ELR (cell line): Measurements from ENCODE around the gene LRRC27.
A peak's percentile ranks its signal among the peaks of the same experiment; 100 is the strongest.

Experiments used
- DNase-seq: peaks from one replicate; pipeline ENCODE4 v3.0.0-alpha.2; 2015; ENCODE audit warnings: low read depth

The LRRC27 gene

DNA sequence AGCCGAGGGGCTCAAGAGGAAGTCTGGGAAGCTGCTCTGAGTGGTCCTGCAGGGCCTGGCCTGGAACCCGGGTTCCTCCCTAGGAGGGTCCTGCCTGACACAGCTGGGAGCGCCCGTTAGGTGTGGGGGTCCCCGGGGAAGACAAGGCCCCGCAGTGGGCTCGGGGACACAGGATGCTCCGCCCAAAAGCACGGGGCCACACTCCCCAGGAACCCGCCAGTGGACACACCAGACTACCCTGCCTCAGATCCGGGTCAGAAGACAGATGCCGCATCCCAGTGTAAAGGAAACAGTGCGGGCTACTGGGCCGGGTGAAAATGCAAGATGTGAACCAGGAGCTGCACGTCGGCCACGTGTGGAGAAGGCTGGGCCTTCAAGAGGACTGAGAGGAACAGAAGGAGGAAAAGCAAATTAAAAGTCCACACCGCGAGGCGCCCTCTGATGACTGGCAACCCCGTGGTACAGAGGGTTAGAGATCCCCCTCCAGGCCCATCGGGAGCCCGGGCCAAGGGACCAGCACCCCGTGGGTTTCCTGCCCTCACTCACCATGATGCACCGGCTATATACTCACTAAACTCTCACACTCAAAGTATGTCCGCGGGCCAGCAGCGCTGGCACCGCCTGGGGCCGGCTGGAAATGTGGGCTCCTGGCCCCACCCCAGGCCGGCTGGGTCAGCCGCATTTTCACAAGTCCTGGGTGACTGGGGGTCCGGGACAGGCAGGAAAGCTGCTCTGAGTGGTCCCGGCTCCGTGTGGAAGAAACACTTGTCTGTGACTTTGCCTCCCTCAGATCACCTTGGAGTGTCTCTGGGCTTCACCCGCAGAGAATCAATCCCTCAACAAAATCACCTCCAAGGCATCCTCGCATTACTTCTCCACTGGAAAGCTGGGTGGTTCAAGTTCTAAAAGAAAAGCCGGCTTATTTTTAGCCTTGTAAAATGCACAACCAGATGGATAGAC lies 30.3 kb upstream of the LRRC27 start:
- no peak for DNase-seq

DNA sequence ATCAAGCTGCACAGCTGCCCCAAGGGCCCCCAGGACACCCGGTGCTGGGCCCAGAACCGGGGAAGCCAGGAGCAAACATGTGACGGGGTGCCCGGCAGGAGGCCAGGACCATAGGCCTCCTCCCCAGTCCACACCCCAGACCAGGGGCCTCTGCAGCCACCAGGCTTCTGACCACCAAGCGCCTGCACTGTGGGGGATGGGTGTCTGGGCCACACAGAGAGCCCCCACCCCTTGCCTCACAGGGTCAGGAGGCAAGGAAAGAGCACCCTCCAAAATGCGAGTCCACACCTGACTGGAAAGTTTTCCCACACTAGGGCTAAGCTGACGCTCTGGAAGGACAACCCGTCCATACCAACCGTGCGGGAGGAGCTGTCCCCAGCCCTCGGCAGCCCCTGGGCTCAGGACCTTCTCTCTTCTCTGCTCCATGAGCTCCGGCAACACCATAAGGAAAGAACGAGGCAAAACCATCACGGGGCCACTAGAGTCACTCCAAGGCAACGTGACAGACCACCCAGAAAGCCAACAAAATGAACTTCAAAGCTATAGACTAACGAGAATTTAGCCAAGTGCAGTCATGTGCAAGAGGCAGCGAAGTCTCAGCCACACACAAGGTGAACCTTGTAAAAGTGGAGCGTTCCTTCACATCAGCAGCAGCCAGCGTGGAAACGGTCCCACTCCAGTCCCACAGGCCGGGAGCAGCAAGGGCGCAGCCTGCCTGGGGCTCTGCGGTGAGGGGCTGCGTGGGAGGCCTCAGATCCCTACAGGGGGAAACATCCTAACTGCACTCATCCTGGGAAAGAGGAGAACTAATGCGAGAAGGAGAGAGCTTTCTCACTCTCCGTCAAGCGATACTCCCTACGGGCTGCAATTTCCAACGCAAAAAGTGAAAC lies 29.3 kb upstream of the LRRC27 start:
- no peak for DNase-seq

DNA sequence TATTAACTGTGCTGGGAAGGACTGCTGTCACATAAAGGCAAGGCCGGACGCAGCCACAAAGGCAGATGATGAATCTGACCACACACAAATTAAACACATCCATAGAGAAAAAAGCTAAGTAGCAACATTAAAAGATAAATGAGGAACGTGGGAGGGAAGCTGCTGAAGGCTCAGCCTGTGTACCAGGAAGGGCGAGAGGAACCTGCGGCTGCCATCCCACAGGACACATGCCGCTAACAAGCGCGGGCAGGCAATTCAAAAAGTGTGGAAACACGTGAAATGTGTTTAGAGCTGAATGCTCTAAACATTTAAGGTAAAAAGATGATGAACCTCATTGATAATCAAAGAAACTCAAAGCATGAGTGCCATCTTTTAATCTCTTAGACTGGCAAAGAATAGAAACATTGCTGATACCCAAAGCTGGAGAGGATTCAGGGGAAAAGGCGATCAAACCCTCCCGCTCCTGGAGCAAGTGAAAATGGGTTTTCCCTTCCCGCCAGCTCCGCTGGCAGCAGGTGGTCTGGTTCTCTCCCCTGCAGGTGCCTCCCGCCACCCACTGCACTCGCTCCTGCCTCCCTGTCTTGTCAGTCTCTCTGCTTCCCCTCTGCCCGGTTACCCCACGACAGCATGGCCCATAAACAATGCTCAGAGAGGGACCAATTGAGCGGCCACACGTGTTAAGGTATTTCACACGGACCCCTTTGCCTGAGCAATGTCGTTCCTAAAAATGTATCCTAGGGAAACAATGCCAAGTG lies 28.5 kb upstream of the LRRC27 start:
- DNase-seq, result no peak

DNA sequence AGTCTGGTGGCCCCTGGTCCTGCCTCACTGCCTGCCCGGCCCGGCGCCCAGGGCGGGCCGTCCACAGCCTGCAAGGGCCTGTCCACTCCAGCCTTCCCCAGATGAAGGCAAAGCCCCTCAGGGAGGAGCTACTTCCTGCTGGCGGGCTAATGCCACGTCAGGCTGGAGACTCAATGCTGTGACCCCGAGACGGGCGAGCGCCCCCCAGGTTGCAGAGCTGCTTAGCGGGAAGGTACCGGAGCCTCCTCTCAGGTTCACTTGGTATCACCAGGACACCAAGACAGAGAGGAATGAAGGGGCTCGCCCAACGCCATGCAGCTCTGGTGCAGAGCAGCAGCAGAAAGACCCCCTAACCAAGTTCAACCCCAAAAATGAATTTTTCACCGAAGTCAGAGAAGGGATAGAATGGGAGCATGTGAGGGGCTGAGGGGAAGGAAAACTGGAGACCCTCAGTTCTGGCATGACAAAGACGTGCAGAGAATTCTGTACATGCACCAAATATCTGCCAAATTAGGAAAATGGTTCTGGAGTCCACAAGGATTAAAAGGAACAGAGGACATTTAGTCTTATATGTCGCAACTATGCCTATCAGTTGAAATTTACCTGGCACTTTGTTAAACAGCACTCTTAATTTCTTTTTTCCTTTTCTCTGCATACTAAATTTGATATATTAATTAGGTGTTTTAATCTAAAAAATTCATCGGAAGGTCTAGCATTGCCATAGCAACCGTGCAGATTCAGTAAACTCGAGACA lies 27.1 kb upstream of the LRRC27 start:
- DNase-seq, result no peak

DNA sequence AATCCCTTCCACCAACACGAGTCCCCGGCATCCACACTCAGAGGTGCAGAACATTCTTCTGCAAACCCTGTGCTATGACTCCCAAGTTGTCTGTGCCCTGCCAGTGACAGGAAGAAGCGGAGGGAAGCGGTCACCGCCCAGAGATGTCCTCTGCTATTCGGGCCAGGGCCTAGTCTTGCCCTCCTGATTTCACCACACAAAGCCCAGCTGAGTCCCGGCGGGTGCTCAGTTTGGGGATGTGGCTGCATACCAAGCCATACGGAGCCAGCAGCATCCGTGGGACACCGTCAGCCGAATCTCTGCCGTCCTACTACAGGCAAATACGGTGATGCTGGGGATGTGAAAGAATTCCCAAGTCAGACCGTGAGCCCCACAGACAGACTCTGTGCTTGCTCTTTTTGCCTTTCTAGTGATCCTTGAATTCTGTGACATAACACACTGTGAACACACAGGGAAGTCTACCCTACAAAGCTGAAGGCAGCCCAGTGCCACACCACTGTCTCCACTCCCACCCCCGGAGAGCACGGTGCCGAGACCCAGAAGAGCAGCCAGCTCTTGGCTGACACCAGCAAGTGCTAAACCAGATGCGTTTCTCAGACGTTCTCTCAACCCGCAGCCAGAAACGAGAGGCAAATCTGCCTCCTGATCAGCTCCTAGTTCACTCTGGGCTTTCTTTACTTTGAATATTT lies 26.2 kb upstream of the LRRC27 start:
- no peak for DNase-seq

DNA sequence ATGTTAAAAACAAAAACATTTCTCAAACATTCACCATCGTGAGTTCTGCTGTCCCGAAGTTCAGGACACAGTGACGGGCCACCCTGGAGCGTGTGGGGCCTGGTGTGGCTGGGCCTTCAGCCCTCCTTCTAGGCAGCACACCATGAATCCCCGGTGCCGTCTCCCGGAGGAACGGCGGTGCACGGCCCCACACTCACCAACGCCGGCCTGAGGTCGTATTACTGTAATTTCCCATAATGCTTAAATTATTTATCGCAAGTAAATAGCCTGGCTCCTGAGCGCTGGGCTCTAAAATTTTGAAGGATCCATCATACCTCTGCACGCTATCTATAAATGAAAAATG lies 25.7 kb upstream of the LRRC27 start:
- DNase-seq, result no peak

DNA sequence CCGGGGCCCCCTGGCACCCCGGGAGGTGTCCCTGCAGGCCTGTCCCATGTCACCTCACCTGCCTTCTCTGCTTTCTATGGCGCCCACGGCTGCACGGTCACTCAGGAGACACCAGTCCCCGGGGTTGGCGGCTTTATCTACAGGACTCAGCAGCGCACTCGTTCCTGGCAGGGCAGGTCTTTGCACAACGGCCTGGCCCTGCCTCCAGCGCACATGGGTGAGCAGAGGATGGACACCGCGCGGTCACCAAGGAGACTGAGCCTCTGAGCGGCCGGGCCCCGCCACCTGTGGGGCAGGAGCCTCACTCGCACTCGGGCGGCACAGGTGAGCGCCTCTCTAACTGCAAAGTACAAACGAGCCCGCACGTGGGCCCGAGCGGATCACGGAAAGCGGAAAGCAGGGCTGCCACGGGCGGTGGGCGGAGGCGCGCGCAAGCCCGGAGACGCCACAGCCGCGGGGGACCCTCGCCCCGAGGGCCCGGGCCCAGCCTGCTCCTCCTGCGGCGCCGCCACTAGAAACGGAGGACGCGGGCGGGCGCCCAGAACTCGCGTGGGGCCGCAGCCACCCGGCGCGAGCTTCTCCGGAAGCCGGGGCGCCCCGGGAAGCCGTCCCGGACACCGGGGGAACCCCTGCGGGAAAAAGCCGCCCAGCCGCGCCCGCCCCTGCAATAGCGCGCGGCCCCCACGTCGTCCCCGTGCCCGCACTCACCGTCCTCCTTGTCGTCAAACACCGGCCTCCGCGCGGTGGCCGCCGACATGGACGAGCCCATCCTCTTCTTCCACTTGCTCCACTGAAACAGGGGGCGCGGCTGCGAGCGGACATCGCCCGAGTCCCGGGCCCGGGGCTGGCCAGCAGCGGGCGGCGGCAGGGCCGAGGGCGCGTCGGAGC lies 24.9 kb upstream of the LRRC27 start:
- DNase-seq, result no peak

DNA sequence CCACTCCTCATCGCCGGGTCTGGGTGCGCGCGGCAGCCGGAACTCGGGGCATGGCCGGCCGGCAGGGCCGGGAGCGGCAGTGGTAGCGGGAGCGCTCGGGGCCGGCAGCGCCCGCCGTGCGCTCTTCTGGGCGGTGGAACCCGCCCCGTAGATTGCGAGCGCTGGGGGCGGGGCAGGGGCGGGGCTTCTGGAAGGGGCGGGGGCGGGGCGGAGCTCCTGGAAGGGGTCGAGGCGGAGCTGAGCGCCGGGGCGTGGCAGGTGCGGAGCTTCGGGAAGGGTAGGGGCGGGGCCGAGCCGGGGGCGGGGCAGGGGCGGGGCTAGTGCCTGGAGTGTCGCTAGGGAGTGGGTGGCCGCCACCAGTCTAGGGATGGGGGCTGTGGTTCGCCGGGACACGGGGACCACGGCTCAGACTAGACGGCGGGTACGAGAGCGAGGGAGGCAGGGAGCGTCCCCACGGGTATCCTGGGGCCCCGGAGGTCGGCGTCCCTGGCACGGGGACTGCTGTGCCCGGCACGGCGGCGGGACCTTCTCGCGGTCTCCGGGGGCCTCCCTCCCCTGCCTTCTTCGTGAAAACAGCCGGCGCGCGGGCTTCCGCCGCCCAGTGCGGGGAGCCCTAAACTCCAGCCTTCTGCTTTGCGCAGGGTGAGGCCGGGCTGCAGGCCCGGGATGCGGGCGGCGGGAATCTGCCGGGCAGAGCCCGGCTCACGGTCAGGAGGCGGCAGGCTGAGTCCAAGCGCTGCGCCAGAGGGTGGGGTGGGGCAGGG lies 24.0 kb upstream of the LRRC27 start, which contains the start of gene STK32C:
Gene STK32C (minus strand): TSS at position 128 of the 764 bp plus-strand sequence. CDS start 117 bp downstream, at position 11.
- DNase-seq, result peak; percentile 91

DNA sequence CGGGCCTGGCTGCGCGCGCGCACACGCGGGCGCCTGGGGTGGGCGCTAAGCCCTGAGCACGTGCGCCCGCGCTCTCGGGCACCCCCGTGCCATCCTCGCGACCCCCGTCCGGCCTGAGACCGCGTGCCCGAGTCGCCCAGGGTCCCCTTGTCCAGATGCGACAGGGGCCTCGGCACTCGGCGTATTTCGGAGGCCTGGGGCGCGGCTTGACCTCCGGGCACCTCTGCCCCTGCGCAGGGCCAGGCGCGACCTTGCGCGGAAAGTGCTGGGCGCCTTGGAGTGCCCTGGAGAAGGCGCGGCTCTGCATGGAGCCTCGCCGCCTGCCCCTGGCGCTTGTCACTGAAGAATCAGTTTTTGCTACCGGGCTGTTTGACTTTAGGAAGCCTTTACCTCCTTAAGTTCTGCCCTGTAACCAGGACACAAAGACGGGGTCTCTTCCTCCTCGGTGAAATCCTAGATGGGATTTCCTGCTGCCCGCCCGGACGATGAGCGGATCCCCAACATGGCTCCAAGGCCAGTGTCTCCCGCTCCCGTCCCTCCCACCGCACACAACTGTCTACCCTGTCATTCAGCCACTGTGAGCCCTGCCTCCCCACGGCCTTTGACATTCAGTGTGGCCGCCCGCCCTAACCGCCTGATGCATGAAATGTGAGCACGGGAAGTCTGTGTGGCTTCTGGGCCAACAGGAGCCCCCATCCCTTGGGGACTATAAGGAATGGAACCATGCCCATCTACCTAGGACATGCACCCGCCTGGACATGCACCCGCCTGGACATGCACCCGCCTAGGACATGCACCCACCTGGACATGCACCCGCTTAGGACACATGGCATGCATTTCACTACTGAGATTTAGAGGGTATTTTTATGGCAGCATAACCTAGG lies 23.2 kb upstream of the LRRC27 start:
- no peak for DNase-seq

DNA sequence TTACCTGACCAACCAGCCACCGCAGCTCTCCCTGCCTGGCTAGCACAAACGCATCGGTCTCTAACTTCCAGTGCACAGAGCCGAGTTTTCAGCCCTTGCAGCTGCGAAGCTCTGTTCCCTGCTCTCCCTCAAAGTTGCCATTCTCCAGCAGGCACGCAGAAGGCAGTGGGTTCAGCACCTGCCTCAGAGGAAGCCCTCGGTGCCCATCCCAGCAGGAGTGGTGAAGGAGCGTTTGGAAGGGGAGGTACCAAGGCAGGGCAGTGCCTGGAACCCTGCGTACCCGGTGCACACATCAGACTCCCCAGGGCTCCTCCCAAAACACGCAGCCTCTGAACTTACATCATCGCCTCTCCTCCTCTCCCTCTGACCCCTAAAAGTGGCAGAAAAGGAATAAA lies 22.5 kb upstream of the LRRC27 start:
- no peak for DNase-seq

DNA sequence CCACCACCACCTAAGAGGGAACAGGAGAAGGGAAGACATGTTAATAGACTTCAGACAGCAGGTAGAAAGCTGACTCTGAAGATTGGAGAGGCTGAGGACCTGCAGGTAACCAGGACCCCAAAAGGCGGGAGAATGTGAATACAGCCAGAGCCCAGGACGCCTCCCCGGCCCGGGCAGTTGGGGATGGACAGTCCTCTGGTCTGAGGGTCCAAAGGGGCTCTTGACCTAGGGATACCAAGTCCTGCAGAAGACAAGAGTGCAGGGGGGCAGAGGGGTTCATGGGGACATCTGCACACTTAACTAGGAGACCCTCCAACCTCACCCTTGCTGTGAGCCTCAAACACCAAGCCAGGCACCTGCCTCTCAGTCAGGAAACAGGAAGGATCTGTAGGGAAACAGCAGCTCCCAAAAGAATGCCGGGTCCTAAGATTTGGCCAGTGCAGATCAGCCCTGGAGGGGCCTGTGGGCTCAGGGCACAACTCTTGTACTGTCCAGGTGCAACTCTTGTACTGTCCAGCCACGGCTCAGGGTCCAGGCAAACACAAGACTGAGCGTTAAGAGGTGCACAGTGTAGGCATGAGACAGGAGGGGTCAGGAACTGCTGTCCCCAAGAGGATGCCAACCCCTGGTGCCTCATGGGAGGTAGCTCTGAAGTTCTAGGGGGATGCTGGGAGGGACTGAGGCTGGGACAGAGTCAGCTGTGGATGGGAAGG lies 22.0 kb upstream of the LRRC27 start:
- no peak for DNase-seq

DNA sequence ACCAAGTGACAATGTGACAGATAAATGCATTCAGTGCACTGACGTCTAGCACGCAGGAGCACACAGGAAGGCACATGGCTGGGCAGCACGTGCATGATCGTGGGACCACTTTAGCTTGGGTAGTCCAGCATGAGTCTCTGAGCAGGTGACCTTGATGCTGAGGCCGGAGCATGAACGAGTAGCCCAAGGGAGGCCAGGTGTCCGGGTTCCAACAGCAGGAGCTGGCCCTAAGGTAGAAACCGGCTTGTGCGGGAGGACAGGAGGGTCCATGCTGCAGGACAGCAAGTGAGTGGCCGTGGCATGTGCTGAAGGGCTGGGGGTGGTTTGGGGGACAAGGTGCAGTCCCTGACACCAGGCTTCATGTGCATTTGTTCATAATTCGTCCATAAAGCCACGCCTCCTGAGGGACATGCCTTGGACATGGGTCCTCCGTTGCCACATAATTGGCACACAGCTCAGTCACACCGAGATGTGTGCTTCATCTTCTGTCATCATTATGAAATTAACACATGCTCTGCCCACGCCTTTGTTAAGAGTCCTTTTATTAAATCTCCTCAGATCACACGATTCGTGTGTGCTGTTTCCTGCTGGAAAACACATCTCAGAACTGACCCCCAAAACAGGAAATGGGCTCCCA lies 21.2 kb upstream of the LRRC27 start:
- DNase-seq, result no peak

DNA sequence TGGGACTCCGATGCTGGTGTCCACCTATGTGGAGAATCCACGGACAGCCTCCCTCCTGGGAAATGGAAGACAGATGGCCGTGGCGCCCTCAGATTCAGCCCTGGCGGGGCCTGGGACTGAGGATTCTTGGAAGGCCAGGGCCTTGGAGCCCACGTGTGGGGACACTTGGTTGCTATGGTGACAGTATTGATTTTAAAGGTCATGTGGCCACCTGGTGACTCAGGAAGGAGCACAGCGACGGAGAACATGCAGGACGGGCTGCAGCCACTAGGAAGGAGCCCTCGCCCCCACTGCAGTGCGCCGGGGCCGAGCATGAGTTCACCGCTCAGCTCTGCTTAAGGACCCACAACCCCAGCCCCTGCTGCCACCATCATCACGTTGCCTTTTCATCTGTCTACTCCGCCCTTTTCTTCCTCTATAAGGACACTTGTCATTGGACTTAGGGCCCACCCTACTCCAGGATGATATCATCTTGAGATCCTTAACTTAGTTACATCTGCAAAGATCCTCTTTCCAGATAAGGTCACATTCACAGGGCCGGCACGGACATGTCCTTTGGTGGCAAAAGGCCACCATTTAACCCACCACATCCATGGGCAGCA lies 20.6 kb upstream of the LRRC27 start:
- DNase-seq, result no peak

DNA sequence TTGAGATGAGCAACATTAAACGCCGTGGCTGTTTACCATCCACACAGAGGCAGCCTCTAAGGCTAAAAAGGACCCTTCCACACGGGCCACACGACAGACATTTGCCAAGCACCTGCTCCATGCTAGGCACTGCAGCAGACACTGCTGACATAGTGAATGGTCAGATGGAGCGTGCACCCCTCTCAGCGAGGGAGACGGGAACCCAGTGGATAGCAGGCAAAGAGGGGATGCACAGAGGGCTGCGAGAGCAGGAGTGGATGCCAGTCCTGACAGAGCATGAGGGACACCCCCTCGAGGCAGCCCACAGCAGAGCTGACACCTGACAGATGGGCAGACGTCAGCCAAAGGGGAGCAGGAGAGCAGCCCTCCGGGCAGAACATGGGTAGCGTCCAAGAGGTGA lies 18.7 kb upstream of the LRRC27 start:
- DNase-seq, result no peak

DNA sequence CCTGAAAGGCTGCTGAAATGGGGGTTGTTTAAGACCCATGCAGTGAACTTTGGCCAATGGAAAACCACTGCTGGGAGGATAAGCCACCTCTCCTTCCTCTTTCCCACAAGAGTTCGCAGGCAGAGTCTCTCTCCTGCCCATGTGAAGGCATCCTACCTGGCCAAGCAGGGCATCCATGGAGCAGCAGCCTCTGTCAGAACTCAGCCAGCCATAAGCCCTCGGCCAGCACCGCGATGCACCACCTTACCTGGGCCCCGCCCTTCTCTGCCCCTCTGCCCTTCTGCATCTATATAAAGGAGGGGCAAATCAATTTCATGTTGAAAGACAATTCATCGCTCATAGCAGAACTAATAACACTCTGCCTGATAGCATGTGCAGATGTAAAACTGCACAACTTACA lies 18.1 kb upstream of the LRRC27 start:
- DNase-seq, result no peak

DNA sequence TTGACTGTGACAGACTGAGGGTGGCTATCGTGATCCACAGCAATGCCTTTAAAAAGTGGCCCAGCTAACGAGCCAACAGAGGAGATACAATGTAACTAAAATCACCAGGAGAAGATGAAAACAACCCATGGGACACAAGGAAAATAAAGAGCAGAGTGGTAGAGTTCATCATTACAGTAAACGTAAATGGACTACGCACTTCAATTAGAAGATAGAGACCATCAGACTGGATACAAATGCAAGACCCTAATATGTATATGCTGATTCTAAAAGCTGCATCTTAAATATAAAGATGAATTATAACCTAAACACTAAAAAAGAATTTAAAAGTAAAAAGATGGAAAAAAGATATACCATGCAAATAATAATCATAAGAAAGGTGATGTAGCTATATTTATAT lies 17.7 kb upstream of the LRRC27 start:
- DNase-seq, result no peak
